Measurements from ENCODE around the gene EPHA3. TPM values are rescaled to one million over a fixed set of nuclear protein-coding genes. Genes with fewer than 3 reads are reported as not detected.

Gene EPHA3
- total and polyA plus RNA-seq, 2 experiments from 2014 or later, result 3.0 to 15.1 TPM

DNA sequence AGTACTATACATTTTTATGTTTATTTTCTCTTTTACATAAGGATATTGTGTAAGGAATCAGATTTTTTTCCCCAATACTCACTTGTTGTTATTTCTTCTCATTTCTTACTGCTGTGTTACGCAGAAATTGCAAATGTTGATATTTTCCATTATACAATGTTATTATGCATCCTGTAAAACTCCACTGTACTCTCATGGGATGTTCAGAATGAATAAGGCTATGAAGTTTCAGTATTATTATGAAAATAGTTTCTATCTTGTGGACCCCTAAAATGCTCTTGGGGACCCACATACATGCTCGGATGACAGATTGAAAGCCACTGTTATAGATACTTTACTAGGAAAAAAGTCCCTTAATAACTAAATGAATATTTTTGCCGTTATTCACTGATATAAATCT, 329.4 kb downstream of the EPHA3 start:
- Histone ChIP-seq H3K27me3 (no peaks in the 10 kb centered on the region), H3K4me2 (no peak overlapping the region), H2AFZ (no peak overlapping the region), H3K4me1 (ENCODE audit: insufficient read depth) (no peaks in the 10 kb centered on the region), H3K9me3 (ENCODE audit: low read depth) (no peaks in the 10 kb centered on the region), H3K36me3 (replicated peaks; ENCODE audit: insufficient read depth, low read depth) (no peaks in the 10 kb centered on the region), H3K4me3 (no peak overlapping the region), H3K27ac (no peak overlapping the region), H4K20me1 (ENCODE audit: insufficient read depth, poor library complexity, severe bottlenecking) (no peaks in the 10 kb centered on the region), H3K79me2 (no peaks in the 10 kb centered on the region), H3K9me2 (replicated peaks; ENCODE audit: insufficient read depth) (no peaks in the 10 kb centered on the region)
- no peak for DNase-seq (ENCODE audit: low spot score)
- no peak for TF ChIP-seq EZH2phosphoT487 (IDR thresholded peaks at IDR 0.05; ENCODE audit: low read depth, severe bottlenecking, unreplicated experiment)
- 86% methylated on average over 3 of the region's 3 CpGs for WGBS (ENCODE audit: low lambda C conversion rate, missing lambda C conversion rate)

GRCh38 chr3:89440386-89440785, 333.0 kb downstream of the EPHA3 start:
- Histone ChIP-seq H3K4me3 (no peak overlapping the region), H3K4me1 (ENCODE audit: insufficient read depth) (no peaks in the 10 kb centered on the region), H2AFZ (no peak overlapping the region), H3K36me3 (replicated peaks; ENCODE audit: insufficient read depth, low read depth) (no peaks in the 10 kb centered on the region), H3K9me2 (replicated peaks; ENCODE audit: insufficient read depth) (no peaks in the 10 kb centered on the region), H3K4me2 (no peak overlapping the region), H3K27ac (no peak overlapping the region), H4K20me1 (ENCODE audit: insufficient read depth, poor library complexity, severe bottlenecking) (no peaks in the 10 kb centered on the region), H3K27me3 (no peaks in the 10 kb centered on the region), H3K79me2 (no peaks in the 10 kb centered on the region), H3K9me3 (ENCODE audit: low read depth) (no peaks in the 10 kb centered on the region)
- TF ChIP-seq CTCF (IDR thresholded peaks at IDR 0.05; ENCODE audit: poor library complexity), result no peak
- no peak for TF ChIP-seq EZH2phosphoT487 (IDR thresholded peaks at IDR 0.05; ENCODE audit: low read depth, severe bottlenecking, unreplicated experiment)
- no peak for TF ChIP-seq EZH2 (IDR thresholded peaks at IDR 0.05; ENCODE audit: borderline replicate concordance)
- WGBS (ENCODE audit: low lambda C conversion rate, missing lambda C conversion rate), result 91% methylated on average over 4 of the region's 4 CpGs
- DNase-seq (ENCODE audit: low spot score), result no peak

DNA sequence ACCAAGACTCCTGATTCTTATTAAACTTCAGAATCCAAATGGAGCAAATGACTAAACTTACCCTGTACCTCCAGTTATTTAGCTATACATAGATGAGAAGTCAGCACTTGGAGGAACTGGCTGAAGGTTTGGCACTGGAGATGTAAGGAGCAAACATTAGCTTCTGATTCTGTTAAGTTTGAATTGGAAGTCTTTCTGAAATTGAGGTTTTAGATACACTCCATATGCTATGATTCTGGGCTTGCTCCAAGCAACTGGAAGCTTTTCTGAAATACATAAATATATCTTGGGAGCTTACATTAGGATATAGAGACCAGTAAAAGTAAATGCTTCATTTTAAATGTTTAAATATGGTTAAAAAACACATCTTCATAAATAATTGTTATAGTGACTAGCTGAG, 333.7 kb downstream of the EPHA3 start:
- TF ChIP-seq EZH2phosphoT487 (IDR thresholded peaks at IDR 0.05; ENCODE audit: low read depth, severe bottlenecking, unreplicated experiment), result no peak
- no peak for TF ChIP-seq CTCF (IDR thresholded peaks at IDR 0.05; ENCODE audit: poor library complexity)
- no peak for TF ChIP-seq EZH2 (IDR thresholded peaks at IDR 0.05; ENCODE audit: borderline replicate concordance)
- Histone ChIP-seq H3K9me3 (ENCODE audit: low read depth) (no peaks in the 10 kb centered on the region), H3K79me2 (no peaks in the 10 kb centered on the region), H2AFZ (no peak overlapping the region), H3K4me2 (no peak overlapping the region), H3K27ac (no peak overlapping the region), H3K36me3 (replicated peaks; ENCODE audit: insufficient read depth, low read depth) (no peaks in the 10 kb centered on the region), H3K4me3 (no peak overlapping the region), H3K9me2 (replicated peaks; ENCODE audit: insufficient read depth) (no peaks in the 10 kb centered on the region), H3K27me3 (no peaks in the 10 kb centered on the region), H3K4me1 (ENCODE audit: insufficient read depth) (no peaks in the 10 kb centered on the region), H4K20me1 (ENCODE audit: insufficient read depth, poor library complexity, severe bottlenecking) (no peaks in the 10 kb centered on the region)
- DNase-seq (ENCODE audit: low spot score), result no peak

- DNase-seq (ENCODE audit: low spot score), result no peak
- WGBS (ENCODE audit: low lambda C conversion rate, missing lambda C conversion rate), result 91% methylated on average over 1 of the region's 1 CpG
- TF ChIP-seq CTCF (IDR thresholded peaks at IDR 0.05; ENCODE audit: poor library complexity), result no peak
- TF ChIP-seq EZH2phosphoT487 (IDR thresholded peaks at IDR 0.05; ENCODE audit: low read depth, severe bottlenecking, unreplicated experiment), result no peak
- no peak for TF ChIP-seq EZH2 (IDR thresholded peaks at IDR 0.05; ENCODE audit: borderline replicate concordance)
These were observed 339.2 kb downstream of the EPHA3 start for GRCh38 chr3:89446593-89446992.

More at GRCh38 chr3:89446593-89446992, 339.2 kb downstream of the EPHA3 start:
- H3K36me3 ChIP-seq (replicated peaks; ENCODE audit: insufficient read depth, low read depth), result no peaks in the 10 kb centered on the region
- H3K4me1 ChIP-seq (ENCODE audit: insufficient read depth), result no peaks in the 10 kb centered on the region
- H3K4me2 ChIP-seq, result no peak overlapping the region
- H3K27ac ChIP-seq, result no peak overlapping the region
- H2AFZ ChIP-seq, result no peak overlapping the region
- H3K9me2 ChIP-seq (replicated peaks; ENCODE audit: insufficient read depth), result no peaks in the 10 kb centered on the region
- no peaks in the 10 kb centered on the region for H3K79me2 ChIP-seq
- no peak overlapping the region for H3K4me3 ChIP-seq
- H3K27me3 ChIP-seq, result no peaks in the 10 kb centered on the region
- H4K20me1 ChIP-seq (ENCODE audit: insufficient read depth, poor library complexity, severe bottlenecking), result no peaks in the 10 kb centered on the region
- no peaks in the 10 kb centered on the region for H3K9me3 ChIP-seq (ENCODE audit: low read depth)
